Spleen (tissue), 7 donors: ENCODE measurements around the gene TENM3.

Experiments
- POLR2A ChIP-seq, 3 donors: fragments of 450-650 bp; IDR thresholded peaks; one replicate each; pipeline ENCODE4 v1.5.1; 2017; ENCODE audit warnings: antibody characterized with exemption in 3 of 3, mild to moderate bottlenecking in 1 of 3
- POLR2AphosphoS5 ChIP-seq, 3 donors: sonication (generic); formaldehyde crosslinking; IDR thresholded peaks; one replicate each; pipeline ENCODE4 v1.5.1; 2017; ENCODE audit warnings: antibody characterized with exemption in 3 of 3
- TF ChIP-seq, protein P1 (sequence below), 11 experiments: fragments of 200-600 bp in 7 of 11; fragments of 450-650 bp in 4 of 11; sonication (generic) in 4 of 11; IDR thresholded peaks in 8 of 11; conservative IDR thresholded peaks in 3 of 11; 1 replicate in 7 of 11; 2 replicates in 4 of 11; pipeline versions ENCODE4 v1.4.0 to v1.8.0; 2016 to 2021; ENCODE audit warnings: antibody characterized with exemption in 11 of 11, inconsistent platforms in 4 of 11, mild to moderate bottlenecking in 1 of 11
- donor health status: DM: no; HTN: no; CAD: no; lungs with moderate emphysema.
- donor health status: DM: no; HTN: no; CAD: no.
- donor health status: DM: no; HTN: no; CAD: no.

DNA sequence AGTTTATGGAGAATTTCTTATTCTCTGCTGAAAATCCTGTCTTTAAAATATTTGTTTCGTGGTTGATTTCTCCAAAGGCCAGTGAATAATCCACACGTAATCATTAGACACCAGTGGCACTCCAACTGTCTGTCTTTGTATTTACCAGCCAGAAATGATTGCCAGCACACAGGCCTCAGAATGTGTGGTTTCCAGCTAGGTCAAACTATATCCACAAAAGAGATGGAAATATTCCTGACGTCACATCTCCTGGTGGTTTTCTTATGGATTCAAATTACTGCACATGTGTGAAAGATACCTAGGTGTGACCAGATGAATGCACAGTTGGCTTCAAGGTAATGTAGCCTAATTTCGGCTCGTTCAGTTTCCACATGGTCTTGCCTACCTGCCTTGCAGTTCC is 27.2 kb upstream of the TENM3 start:
- TF ChIP-seq, protein P1, sequence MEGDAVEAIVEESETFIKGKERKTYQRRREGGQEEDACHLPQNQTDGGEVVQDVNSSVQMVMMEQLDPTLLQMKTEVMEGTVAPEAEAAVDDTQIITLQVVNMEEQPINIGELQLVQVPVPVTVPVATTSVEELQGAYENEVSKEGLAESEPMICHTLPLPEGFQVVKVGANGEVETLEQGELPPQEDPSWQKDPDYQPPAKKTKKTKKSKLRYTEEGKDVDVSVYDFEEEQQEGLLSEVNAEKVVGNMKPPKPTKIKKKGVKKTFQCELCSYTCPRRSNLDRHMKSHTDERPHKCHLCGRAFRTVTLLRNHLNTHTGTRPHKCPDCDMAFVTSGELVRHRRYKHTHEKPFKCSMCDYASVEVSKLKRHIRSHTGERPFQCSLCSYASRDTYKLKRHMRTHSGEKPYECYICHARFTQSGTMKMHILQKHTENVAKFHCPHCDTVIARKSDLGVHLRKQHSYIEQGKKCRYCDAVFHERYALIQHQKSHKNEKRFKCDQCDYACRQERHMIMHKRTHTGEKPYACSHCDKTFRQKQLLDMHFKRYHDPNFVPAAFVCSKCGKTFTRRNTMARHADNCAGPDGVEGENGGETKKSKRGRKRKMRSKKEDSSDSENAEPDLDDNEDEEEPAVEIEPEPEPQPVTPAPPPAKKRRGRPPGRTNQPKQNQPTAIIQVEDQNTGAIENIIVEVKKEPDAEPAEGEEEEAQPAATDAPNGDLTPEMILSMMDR (IDR thresholded peaks at IDR 0.05 in 8 of 11, conservative IDR thresholded peaks at IDR 0.05 in 3 of 11), result no peak
- TF ChIP-seq POLR2AphosphoS5 (IDR thresholded peaks at IDR 0.05) (no peak), POLR2A (IDR thresholded peaks at IDR 0.05) (no peak)
